HG02938 (cell line): ENCODE results near the gene RPP25L.
A peak's percentile ranks its signal among the peaks of the same experiment; 100 is the strongest.

Experiments
- ATAC-seq: cut with Tn5 transposase; IDR thresholded peaks from one replicate; pipeline ENCODE4 v1.9.1; 2021; ENCODE audit warnings: mild to moderate bottlenecking, moderate library complexity; ENCODE audit not compliant: unreplicated experiment

Gene RPP25L

DNA sequence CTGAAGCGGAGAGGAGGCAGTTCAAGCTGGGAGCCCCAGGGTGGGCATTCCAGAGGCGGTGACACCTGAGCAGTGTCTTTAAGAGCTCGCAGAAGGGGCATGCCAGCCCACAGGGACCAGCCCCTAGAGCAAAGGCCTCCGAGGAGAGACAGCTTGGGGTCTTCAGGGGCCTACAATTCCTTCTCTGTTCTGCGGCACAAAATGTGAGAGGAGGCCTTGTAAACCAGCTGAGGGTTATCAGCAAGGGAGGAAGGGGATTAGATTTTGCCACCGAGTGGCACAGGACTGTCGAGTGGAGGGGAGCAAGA lies 26.2 kb upstream of the RPP25L start:
- no peak for ATAC-seq

DNA sequence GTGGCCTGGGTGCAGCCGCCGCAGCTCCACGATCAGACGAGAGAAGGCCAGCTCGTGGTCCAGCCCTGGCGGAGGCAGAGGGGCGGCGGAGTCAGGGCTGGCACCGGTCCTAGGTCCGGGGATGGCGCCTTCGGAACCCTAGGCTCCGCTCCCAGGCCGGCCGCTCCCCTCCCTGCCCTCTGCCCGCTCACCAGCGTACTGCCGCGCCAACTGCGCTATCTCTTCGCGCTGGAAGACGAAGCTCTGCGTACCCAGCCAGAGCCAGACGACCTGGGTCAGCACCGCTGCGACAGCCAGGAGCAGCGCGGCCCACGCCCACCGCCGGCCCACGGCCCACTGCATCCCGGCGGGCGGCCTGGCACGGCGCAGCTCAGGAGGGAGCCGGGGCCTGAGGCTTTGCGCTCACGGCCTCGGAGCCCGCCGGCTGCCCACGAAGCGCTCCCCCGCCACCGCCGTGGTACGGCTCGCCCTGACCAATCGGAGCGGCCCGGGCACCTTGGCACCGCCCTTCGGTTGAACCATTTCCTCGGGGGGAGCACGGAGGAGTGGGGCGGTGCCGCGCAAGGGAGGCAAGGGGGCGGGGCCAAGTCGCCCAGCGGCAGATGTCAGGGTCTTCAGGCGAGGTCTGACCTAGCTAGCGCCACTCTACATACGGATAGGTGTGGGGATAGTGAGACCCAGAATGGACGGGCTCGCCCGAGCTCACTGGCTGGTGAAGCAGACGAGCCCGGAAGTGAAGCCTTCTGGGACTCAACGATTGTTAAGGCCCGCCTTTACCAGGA lies 25.6 kb upstream of the RPP25L start, which contains the start of gene SIGMAR1:
SIGMAR1 (minus strand) TSS at position 432 of the 782 bp plus-strand sequence; CDS start at position 342, 90 bp downstream.
- peak; percentile 85 for ATAC-seq

DNA sequence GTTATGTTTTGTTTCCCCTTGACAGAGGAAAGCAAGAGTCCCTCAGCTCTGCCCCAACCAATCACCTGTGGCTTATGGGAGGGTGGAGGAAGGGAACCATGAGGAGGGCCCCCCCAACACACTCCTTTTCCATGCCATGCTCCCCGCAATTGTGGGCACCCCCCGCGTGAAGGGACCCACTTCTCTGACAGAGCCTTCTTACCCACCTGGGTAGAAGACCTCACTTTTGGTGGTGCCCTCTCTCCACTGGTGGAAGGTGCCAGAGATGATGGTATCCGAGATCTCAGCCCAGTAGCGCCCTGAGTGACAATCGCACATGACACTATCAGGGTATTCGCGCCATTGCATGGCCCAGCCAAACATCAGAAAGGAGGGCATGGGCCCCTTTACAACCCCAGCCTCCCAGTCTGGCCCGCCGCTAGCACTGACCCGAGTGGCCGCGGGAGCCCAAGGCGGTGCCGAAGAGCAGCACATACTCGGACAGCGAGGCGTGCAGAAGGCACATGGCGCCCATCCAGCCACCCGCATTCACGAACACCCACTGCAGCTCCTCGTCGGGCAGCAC lies 25.0 kb upstream of the RPP25L start:
- ATAC-seq = no peak

DNA sequence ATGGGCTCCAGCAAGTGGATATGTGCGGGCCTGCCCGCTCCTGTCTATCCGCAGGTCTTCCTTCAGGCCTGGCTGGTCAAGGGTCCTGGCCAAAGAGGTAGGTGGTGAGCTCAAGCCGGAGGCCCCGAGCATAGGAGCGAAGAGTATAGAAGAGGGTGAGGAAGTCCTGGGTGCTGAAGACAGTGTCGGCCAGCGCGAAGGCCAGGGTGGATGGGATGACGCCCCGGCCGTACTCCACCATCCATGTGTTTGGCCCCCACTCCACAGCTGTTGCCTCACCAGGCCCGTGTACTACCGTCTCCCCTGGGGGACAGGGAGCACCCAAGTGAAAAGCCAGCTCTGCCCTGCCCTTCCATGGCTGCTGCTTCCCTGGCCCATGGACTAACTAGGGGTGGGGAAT lies 23.7 kb upstream of the RPP25L start:
- ATAC-seq = no peak

DNA sequence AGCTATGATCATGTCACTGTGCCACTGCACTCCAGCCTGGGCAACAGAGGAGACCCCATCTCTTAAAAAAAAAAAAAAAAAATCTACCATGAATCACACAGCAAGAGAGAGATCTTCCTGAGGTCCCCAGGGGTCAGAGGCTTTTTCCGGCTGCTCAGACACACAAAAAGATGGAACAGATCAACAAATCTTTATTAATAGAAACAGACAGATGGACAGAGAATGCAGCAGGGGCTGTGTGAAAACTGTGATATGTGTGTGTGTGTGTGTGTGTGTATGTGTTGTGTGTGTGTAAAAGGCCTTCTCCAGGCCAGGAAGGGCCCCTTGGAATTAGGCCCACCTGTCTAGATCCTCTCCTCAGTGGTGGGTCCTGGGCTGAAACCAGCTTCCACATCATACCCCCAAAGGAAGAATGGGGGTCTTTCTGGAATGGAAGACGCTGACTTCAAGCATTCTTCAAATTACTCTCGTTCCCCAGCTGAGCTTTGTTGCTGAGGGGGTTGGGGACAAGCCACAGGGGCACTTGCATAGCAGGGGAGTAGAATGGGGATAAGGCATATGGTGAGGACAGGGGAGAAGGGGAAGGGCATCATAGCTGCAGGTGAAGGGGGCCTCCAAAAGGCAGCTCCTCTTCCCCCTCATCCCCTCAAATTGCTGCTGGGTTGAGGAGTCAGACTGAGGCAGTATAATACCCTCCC lies 22.8 kb upstream of the RPP25L start:
- no peak for ATAC-seq

DNA sequence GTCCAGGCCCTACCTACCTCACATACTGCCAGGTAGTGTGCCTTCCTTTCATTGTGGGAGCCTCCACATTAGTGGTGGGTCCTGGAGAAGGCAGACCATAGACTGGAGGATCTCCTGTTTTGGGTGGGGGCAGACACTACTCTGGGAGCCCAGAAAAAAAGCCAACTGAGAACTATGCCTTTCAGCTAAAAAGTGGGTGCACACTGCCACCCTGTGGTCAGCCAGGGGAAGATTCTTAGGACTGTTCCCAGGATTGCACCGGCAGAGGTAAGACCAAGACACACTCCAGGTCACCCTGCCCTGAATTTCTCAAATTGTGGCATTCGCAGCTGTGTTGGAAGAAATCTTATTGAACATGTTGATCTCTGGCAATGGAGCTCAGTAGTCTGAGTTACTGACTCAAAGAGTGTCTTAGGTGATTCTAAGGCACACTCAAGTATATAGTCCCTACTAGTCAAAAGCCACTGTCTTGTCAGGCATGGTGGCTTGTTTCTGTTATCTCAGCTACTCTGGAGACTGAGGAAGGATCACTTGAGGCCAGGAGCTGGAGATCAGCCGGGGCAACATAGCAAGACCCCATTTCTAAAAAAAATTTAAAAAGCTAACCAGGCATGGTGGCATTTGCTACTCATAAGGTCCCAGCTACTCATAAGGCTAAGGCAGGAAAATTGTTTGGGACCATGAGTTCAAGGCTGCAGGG lies 22.1 kb upstream of the RPP25L start:
- no peak for ATAC-seq

DNA sequence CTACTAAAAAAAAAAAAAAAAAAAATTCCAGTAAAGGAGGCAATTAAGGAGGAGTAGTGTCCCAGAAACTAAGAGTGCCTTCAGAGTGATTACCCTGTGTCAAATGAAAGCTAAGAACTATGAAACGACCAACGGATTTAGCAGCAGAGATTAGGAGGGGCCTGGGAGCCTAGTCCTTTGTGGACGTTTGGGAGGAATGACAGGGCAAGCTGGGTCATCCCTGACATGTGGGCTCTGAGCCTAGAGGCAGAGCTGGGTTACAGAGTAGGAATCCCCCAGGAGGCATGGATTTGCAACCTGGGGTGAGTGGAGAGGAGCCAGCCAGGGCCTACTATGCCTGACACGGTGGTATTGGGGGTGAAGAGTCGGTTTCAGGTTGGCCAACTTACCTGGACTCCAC lies 21.3 kb upstream of the RPP25L start:
- no peak for ATAC-seq

DNA sequence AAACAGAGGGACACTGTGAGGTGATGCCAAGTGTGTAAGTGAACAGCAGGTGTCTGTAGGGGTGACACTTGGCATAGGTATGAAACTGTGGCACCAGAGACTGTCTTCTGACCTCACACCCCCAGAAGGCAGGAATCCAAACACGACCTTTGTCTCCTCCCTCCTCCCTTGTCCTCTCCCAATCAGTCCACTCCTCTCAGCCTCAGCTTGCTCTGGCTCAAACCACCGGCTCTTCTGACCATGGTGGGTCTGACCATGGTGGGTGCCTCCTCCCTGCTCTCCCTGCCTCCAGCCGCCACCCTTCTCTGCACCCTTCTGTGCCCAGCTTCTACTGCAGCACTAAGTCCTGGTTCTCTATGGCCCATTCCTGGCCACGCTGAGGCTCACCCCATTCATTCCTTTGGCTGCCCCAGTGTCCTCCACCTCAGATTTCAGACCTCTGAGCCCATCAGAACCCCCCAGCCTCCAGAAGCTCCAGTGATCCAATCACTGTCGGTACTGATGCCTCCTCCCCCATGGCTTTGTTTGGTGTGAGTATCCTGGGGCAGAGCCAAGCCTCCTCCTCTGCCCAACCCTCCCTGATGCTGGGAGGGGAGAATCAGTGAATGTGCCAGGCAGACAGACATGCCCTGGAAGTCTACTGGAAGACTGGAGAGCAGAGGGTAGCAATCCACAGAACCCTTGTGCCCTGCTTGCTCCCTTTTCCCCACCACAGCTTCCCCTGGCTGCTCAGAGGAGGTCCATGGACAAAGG lies 18.7 kb upstream of the RPP25L start:
- ATAC-seq = no peak

DNA sequence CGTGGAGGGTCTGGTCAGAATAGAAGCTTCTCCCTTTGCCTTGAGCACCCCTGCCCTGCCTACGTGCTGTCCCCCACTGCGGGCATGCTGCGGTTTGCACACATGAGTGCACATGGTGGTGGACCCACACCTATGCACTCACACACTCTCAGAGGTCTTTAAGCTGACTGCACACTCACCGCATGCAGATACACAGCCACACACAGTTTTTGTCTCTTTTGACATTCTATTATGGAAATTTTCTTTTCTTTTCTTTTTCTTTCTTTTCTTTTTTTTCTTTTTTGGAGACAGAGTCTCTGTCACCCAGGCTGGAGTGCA lies 17.6 kb upstream of the RPP25L start:
- ATAC-seq = no peak

DNA sequence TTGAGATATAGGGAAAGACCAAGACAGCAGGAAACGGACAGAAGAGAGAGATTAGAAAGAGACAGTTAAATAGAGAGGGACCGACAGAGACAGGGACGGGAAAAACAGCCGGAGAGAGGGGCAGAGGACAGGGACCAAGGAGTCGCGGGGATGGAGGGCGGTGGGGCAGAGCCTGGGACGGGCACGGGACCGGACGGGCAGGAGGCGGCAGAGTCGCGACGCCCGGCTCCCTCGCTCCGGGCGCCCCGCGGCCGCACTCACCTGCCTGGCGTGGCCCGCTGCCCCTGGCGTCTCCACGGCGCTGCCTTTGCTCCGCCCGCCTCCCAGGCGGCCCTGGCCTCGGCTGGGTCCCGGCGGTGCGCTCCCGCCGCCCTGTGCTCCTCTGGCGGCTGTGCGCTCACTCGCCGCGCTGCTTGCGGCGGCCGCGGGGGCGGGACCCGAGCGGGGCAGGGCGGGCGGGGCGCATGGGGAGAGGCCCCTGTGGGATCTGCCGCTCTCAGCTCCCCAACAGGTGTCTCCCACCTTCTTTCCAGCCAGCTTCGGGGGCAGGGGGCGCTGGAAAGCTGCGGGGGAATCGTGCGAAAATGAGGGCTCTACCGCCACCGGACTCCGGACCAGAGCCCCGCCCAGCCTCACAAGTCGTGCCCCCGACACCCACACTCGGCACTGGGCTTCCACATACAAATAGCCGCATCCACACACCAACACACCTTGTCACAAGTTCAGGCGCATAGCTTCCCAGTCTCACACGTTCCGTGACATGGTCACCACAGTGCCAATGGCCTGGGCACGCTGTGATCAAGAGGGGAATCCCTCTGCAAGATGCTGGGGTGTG lies 17.0 kb upstream of the RPP25L start, which contains the start of gene ARID3C:
ARID3C (minus strand) TSS at position 411 of the 835 bp plus-strand sequence. CDS start 1,052 bp downstream, outside the sequence.
- no peak for ATAC-seq

DNA sequence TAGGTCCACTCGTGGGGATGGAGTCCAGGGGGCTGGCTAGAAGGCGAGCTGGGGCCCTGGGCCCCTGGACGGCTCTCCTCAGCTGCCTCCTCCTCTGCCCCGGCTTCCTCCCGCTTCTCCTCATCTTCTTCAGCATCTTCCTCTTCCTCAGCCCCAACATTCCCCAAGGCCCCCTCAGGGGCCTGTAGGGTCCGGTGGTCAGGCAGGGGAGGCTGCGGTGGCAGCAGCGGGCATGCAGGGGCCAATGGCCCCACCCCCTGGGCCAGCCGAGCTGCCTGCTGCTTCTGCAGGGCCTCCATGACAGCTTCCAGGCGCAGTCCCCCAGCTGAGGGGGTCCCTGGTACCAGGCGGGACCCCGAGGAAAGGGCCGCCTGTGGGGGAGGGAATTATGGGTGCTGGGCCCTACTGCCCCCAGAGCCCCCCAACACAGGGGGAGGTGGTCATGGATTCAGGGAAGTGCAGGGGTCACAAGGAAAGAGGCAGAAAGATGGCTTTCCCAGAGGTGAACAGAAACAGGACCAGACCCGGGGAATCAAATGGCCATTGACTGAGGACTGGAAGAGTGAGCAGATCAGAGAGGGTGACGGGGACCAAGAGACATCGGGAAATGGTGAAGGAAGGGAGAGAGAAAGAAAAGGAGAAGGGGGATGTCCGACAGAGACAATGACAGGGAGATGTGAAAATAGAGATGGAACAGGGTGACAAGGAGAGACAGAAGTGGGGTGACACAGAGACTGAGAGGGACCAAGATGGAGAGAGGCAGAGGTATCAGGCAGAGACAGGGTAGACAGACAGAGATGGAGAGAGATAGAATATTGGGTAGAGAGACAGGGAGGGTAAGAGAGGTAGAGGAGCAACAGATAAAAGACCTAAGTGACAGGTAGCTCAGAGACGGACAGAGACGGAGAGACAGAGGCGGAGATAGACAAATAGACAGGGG lies 16.1 kb upstream of the RPP25L start:
- ATAC-seq = no peak

DNA sequence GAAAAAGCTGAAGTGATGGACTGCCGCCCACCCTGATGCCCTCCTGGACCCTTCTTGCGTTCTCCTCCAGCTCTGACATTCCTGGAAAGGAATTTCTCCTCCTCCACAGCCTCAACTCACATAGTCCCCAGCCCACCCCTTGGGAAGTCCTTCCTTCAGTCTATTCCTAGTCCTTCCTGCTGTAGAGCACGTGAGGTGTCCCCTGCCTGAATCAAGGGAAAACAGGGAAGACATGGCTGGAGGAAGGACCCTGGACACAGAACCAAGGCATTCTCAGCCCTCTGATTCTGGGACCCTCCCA lies 13.2 kb upstream of the RPP25L start:
- ATAC-seq = no peak

DNA sequence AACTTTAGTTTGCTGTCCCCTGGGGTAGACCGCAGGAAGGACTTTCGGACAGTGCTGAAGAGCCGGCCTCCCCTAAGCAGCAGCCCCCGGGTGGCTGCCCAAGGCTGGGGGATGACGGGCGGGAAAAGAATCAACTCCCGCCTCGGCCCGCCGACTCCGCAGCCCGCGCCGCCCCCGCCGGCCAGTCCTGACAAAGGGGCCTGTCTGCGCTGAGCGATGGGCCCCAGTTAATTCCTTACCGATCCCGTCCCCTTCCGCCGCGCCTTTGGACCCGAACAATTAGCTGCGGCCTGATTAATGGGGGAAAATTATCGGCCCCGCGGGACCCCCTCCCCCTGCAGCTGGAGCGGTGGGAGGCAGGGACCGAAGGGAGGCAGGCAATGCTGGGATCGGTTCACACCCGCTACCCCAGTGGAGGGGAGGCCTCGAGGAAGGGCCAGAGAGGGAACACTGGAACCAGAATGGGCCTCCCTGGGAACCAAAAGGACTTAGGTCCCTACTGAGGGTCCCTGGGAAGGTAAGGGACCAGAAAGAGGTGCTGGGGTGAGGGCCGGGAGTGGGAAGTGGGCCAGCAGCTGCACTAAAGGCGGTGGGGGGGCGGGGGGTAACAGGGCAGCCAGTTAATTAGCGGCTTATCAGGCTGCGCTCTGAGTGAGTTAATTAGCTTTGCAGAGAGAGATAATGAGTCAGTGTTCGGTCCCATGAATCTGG lies 12.7 kb upstream of the RPP25L start:
- ATAC-seq = no peak

DNA sequence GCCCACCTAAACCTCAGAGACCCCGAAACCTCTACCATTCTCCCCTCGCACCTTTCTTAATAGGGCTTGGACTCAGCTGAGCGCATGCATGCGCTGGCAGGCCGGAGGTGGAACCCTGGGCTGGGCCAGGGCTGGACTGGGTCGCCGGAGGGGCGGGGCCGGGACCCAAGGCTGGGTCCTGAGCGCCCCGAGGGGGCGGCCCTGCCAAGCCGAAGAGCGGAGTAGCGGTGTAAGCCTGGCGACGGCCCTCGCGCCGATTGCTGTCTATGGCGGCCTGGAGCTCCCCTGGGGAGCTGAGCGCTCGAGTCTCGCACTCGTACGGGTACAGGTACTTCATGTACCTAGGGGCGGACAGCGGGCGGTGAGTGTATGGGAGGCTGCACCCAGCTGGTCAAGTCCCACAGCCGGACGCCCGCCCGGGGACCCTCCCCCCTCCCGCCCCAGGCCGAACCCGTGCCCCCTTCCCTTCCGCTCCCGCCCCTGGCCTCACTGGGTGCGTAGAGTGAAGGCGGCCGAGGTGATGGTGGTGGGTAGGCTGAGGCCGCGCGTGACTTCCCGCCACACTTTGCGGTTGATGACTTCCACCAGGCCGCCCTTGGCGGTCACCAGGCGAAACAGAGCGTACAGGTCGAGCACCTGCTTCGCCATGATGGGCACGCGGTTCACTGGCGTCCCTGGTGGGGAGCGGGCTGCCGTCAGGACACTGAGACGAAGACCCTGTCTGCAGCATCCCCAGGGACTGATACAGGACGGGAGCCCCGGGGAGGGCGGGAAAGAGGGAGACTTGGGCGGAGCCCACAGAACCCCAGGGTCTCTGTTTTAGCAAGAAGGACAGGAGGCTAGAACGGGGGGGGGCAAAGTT lies 11.7 kb upstream of the RPP25L start:
- ATAC-seq = no peak

DNA sequence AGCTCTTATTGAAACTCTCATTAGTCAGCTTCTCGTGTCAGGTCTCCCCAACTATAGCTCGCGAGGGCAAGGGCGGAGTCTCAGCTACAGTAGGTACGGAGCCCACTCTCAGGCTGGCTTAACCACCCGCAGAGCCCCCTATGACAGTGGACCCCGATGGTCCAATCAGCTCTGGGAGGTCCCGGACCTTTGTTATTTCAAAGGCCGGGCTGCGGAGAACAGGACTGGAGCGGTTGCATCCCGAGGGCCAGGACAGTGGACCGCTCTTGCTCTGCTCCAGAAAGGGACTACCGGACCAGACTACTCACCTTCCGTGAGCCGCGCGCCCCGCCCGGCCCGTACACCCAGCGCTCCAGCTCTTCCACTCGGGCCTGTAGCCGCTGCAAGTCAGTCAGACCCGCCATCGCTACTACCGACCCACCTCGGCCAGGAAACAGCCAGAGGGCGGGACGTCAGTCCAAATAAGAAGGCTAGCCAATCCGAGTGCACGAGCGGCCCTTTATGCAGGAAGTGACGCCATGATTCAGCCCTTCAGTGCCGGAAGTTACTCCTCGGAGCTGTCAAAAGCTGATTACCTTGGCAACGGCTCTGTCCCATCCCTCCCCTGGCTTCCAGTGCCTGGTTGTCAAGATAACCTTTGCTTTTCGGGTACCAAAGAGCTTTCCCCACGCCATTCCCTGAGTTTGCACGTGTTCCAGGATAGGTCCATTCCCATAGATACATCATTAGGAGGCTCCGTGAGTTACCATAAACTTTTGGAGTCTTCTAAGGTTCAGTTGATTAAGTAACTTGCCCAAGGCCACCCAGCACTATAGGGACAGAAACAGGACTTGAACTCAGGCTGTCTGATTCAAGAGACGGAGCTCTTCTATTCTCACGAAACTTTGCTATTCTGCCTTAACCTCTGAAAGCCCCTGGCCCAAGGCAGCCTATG lies 8.4 kb upstream of the RPP25L start, which contains the start of gene DCTN3:
DCTN3 (minus strand) TSS at position 435 of the 934 bp plus-strand sequence; CDS start at position 404, 31 bp downstream.
- ATAC-seq = peak; percentile 96

DNA sequence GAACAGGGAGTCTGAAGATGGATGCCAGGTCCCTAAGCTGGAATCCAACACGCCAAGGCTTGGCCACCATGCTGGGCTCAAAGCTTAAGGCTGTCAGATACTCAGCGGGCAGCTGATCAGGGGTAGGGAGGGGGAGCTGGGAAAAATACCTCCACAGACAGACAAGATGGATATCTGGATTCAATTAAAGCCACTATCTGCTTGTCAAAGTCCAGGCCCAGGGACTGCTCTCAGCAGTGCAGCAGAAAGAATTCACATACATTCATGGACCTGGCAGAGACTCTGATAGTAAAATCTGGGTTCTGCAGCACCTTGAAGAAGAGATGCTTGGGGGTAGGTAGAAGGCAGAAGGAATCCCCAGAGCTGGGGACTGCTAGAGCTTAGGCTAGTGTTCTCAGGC lies 3.2 kb upstream of the RPP25L start:
- no peak for ATAC-seq
